Measurements from ENCODE around the gene WRNIP1.

WRNIP1 gene

DNA sequence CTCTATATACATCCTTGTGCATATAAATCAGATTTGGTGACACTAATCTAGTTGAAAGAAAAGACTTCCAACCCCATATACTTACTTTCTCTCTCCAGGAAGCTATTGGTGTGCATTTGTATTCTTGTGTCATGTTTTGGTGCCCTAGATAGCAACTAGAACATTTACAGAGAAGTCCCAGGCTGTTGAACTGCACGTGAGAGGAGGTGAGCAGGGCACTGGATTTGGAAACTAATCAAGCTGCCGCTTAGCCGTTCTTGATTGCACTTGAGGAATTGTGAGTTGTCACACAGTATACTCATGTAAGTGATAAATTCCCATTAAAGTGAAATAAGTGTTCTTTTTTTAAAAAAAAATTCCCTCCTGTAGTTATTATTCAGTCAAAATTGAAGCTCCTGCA is 7.6 kb downstream of the WRNIP1 start:
- TF ChIP-seq, protein P1, sequence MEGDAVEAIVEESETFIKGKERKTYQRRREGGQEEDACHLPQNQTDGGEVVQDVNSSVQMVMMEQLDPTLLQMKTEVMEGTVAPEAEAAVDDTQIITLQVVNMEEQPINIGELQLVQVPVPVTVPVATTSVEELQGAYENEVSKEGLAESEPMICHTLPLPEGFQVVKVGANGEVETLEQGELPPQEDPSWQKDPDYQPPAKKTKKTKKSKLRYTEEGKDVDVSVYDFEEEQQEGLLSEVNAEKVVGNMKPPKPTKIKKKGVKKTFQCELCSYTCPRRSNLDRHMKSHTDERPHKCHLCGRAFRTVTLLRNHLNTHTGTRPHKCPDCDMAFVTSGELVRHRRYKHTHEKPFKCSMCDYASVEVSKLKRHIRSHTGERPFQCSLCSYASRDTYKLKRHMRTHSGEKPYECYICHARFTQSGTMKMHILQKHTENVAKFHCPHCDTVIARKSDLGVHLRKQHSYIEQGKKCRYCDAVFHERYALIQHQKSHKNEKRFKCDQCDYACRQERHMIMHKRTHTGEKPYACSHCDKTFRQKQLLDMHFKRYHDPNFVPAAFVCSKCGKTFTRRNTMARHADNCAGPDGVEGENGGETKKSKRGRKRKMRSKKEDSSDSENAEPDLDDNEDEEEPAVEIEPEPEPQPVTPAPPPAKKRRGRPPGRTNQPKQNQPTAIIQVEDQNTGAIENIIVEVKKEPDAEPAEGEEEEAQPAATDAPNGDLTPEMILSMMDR (conservative IDR thresholded peaks at IDR 0.05; ENCODE audit: control insufficient read depth, insufficient read depth, low read depth, low read length) = no peak
- no peak for DNase-seq (ENCODE audit: low read depth)

DNA sequence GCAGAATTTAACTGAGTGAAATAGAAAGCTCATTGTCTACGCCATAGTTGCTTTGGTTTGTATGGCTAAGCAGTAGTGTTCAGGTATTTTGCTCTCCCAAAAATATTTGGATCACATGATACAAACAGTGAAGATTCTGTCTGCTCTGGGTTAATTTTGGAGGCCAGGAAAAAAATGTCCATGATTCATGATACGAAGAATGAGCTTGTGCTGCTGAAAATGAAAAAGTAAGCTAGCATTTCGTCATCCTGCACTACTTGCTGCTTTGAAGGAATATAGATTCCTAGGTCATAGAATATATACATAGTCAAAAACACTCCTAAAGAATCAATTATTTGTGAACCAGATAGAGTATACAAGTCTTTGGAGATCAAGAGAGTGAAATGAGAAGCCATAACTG is 8.3 kb downstream of the WRNIP1 start:
- H3K4me3 ChIP-seq (ENCODE audit: control insufficient read depth, low read depth, low read length) = no peak overlapping the region
- DNase-seq (ENCODE audit: low read depth) = no peak
- TF ChIP-seq, protein P1 (conservative IDR thresholded peaks at IDR 0.05; ENCODE audit: control insufficient read depth, insufficient read depth, low read depth, low read length) = no peak

More for the DNA sequence above, 7.6 kb downstream of the WRNIP1 start:
- H3K4me3 ChIP-seq (ENCODE audit: control insufficient read depth, low read depth, low read length) = no peak overlapping the region

DNA sequence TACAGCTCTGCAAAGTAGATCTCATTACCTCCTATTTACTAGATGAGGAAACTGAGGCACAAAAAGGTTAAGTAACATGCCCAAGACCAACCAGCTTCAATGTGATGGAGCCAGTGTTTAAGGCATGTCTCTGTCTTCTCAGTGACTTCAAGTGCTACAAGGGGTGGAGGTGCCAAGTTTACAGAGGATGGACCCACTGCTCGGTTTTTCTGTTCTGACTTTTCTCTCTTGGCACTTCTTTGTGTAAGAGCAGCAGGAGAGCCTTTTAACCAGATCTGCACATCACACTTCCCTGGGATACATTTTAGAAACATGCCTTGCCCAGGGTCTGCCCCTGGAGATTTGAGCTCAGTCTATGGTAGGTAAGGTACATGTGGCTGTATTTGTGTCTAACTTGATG is 9.8 kb downstream of the WRNIP1 start:
- no peak overlapping the region for H3K4me3 ChIP-seq (ENCODE audit: control insufficient read depth, low read depth, low read length)
- DNase-seq (ENCODE audit: low read depth) = no peak
- TF ChIP-seq, protein P1 (conservative IDR thresholded peaks at IDR 0.05; ENCODE audit: control insufficient read depth, insufficient read depth, low read depth, low read length) = no peak

DNA sequence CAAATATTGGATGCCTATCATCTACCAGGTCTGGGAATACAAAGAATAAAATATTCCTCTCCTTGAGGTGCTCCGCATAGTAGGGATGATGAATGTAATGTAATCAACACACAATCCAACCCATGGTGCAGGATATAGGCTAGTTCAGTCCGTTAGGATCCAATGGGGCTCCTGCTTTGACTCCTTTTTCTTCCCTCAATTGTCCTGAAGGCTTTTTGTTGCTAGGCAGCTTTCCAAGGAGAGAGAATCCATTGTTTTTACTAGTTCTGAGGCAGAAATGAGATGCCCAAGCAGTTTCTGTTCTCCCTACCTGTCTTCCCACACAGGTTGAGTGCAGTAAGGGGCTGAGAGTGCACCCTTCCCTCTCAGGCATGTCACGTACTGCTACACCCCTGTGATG is 12.1 kb downstream of the WRNIP1 start:
- H3K4me3 ChIP-seq (ENCODE audit: control insufficient read depth, low read depth, low read length) = no peak overlapping the region
- no peak for DNase-seq (ENCODE audit: low read depth)
- TF ChIP-seq, protein P1 (conservative IDR thresholded peaks at IDR 0.05; ENCODE audit: control insufficient read depth, insufficient read depth, low read depth, low read length) = no peak

DNA sequence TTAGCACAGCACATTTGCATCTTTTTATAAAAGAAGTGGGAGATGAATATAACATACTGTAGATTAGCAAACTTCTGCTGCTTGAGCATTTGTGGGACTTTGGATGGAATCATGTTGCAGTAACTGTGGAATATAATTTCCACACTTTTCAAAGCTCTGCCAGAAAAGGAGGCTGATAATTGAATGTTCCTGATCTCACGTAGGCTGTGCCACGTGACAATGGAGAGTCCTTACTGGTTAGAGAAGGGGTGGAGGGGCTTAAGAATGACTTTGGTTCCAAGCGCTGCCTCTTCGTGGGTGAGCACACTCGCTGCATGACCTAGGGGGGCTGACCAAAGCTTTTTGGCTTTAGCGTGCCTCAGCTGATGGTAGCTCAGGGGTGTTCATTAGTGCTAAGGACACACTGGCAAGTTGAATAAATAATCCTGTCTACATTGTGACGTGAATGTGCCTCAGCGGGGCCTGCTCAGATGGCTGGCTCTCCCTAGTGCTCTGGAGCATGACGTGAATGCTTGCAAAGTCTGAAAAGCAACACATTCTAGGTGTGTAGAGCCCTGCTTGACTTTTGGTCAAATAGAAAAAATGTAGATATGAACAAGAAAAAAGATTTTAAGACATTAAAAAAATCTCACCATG is 15.0 kb downstream of the WRNIP1 start:
- no peak for DNase-seq (ENCODE audit: low read depth)
- H3K4me3 ChIP-seq (ENCODE audit: control insufficient read depth, low read depth, low read length) = no peak overlapping the region
- TF ChIP-seq, protein P1 (conservative IDR thresholded peaks at IDR 0.05; ENCODE audit: control insufficient read depth, insufficient read depth, low read depth, low read length) = no peak

DNA sequence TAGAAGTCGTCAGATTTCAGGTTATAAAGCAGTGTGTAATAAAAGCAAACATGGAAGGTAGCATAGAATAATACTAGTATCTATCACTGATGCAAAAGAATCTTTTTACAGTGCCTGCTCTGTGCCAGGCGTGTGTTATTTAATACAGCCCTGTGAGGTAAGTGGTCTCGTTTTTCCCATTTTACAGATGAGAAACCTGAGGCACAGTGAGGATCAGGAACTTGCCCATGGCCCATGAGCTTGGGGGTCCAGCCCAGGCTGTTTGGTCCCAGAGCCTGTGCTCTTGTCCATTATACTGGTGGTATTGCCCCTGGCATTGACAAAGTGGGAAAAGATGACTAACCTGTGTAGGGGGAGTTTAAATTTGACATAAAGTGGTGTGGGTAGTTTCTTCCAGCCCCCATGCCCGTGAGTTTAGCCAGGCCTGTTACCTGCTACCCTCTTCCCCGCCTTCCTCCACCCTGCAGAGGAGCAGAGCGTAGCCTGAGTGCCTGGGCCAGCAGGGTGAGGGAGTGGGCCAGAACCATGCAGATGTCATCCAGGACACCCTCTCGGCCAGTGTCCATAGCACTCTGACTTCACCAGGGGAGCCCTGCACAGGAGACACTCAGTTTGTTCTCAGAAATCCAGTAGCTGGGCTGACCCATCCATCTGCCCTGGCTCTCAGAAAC is 16.6 kb downstream of the WRNIP1 start:
- H3K4me3 ChIP-seq (ENCODE audit: control insufficient read depth, low read depth, low read length) = no peak overlapping the region
- TF ChIP-seq, protein P1 (conservative IDR thresholded peaks at IDR 0.05; ENCODE audit: control insufficient read depth, insufficient read depth, low read depth, low read length) = no peak
- no peak for DNase-seq (ENCODE audit: low read depth)
